MCF 10A (cell line): ENCODE data around the gene AGBL1. TPM values are rescaled to one million over a fixed set of nuclear protein-coding genes. Genes with fewer than 3 reads are reported as not detected.

Source experiments
- BruUV-seq: library from RNA; stranded (reverse); fragments of 400-500 nt; replicated peaks from 2 replicates; lab custom pipeline; 2021; lab: Mats Ljungman, UMichigan
- CTCF ChIA-PET: fragments of 300-600 bp; sonication (Branson Sonifier 250); formaldehyde crosslinking; extraction: SDS; loops from one replicate; lab custom pipeline; 2021; ENCODE audit warnings: antibody characterized with exemption, inconsistent platforms; lab: Yijun Ruan, JAX
- POLR2A ChIA-PET: fragments of 300-600, 350-650 bp; sonication (Branson Sonifier 250); formaldehyde crosslinking; extraction: SDS; loops from one replicate; lab custom pipeline; 2020; ENCODE audit warnings: antibody characterized with exemption, inconsistent platforms; lab: Yijun Ruan, JAX
- DNase-seq: peaks from one replicate; pipeline ENCODE4 v3.0.0-alpha.2; 2018; ENCODE audit not compliant: unreplicated experiment
- H3K27ac Mint-ChIP-seq: one replicate; pipeline ENCODE4 v1.8.0; 2022; ENCODE audit warnings: mild to moderate bottlenecking, low read depth, mixed read lengths; ENCODE audit not compliant: unreplicated experiment
- H3K27me3 Mint-ChIP-seq: one replicate; pipeline ENCODE4 v1.8.0; 2022; ENCODE audit warnings: mixed read lengths; ENCODE audit not compliant: insufficient read depth, unreplicated experiment
- H3K36me3 Mint-ChIP-seq: one replicate; pipeline ENCODE4 v1.8.0; 2022; ENCODE audit warnings: mild to moderate bottlenecking, moderate library complexity, mixed read lengths; ENCODE audit not compliant: insufficient read depth, unreplicated experiment
- H3K4me1 Mint-ChIP-seq: one replicate; pipeline ENCODE4 v1.8.0; 2022; ENCODE audit warnings: mixed read lengths; ENCODE audit not compliant: insufficient read depth, unreplicated experiment
- H3K4me3 Mint-ChIP-seq: one replicate; pipeline ENCODE4 v1.8.0; 2022; ENCODE audit warnings: mild to moderate bottlenecking, moderate library complexity, mixed read lengths; ENCODE audit not compliant: unreplicated experiment
- H3K9me3 Mint-ChIP-seq: one replicate; pipeline ENCODE4 v1.8.0; 2022; ENCODE audit warnings: mixed read lengths; ENCODE audit not compliant: unreplicated experiment
- CTCF ChIP-seq: fragments of 200-600 bp; IDR thresholded peaks from one replicate; pipeline ENCODE4 v1.8.0; 2022; ENCODE audit warnings: antibody characterized with exemption, mild to moderate bottlenecking; ENCODE audit not compliant: unreplicated experiment
- intact Hi-C: fragments of 100-400 bp; cut with micrococcal nuclease; formaldehyde crosslinking; loops from 2 replicates; pipeline ENCODE4 v1.14.1; 2022
- total RNA-seq: library from RNA; stranded (reverse); gene quantifications from 2 replicates; pipeline ENCODE4 v1.2.3, GENCODE V29; 2022

AGBL1 gene
- total RNA-seq, 1 experiment from 2014 or later: not detected

GRCh38 chr15:87031540-87032230, 952.0 kb downstream of the AGBL1 start:
- Mint-ChIP-seq H3K9me3 (no peaks in the 10 kb centered on the region), H3K36me3 (no peaks in the 10 kb centered on the region), H3K4me1 (peaks cover 20% of the 10 kb centered on the region), H3K27me3 (no peaks in the 10 kb centered on the region), H3K27ac (peak overlapping the region; percentile 83), H3K4me3 (peak overlapping the region; percentile 48)
- ChIA-PET POLR2A (interaction anchor here (0.5 to 0.7 kb wide), 5 partner anchors 33 to 1167 kb away, joined by 3 read pairs; no protein-coding TSS in a partner anchor), CTCF (interaction anchor here (0.5 to 2.2 kb wide), 11 partner anchors 13 to 1208 kb away, joined by 3 to 8 read pairs (median 3); no protein-coding TSS in a partner anchor)
- DNase-seq: peak; percentile 8
- intact Hi-C loops: loop anchor here (2.0 to 10.0 kb wide), 4 partner anchors 114 to 1167 kb away; no protein-coding TSS in a partner anchor
- BruUV-seq: no TSS peak
- no peak for TF ChIP-seq CTCF

- H3K4me3 Mint-ChIP-seq: peak overlapping the region; percentile 48
- intact Hi-C loops: loop anchor here (2.0 to 10.0 kb wide), 4 partner anchors 115 to 1167 kb away; no protein-coding TSS in a partner anchor
- no peaks in the 10 kb centered on the region for H3K9me3 Mint-ChIP-seq
- no peak for TF ChIP-seq CTCF
- no peaks in the 10 kb centered on the region for H3K27me3 Mint-ChIP-seq
- POLR2A ChIA-PET: interaction anchor here (0.6 to 0.7 kb wide), 4 partner anchors 99 to 1168 kb away, joined by 3 read pairs; no protein-coding TSS in a partner anchor
- no peak overlapping the region for H3K27ac Mint-ChIP-seq
- H3K4me1 Mint-ChIP-seq: peaks cover 20% of the 10 kb centered on the region
- H3K36me3 Mint-ChIP-seq: no peaks in the 10 kb centered on the region
- CTCF ChIA-PET: interaction anchor here (0.5 to 2.2 kb wide), 19 partner anchors 13 to 1673 kb away, joined by 3 to 8 read pairs (median 3); no protein-coding TSS in a partner anchor
- DNase-seq: peak; percentile 0
- no TSS peak for BruUV-seq
These were observed 952.6 kb downstream of the AGBL1 start for GRCh38 chr15:87032295-87032694.

GRCh38 chr15:87033056-87033455, 953.4 kb downstream of the AGBL1 start:
- ChIA-PET CTCF (interaction anchor here (0.6 to 2.2 kb wide), 10 partner anchors 12 to 1214 kb away, joined by 3 to 8 read pairs (median 4); no protein-coding TSS in a partner anchor), POLR2A (no interaction called here)
- H3K27me3 Mint-ChIP-seq: no peaks in the 10 kb centered on the region
- DNase-seq: peak; percentile 12
- intact Hi-C loops: loop anchor here (2.0 to 10.0 kb wide), 4 partner anchors 116 to 1168 kb away; no protein-coding TSS in a partner anchor
- no peaks in the 10 kb centered on the region for H3K36me3 Mint-ChIP-seq
- H3K4me3 Mint-ChIP-seq: no peak overlapping the region
- no TSS peak for BruUV-seq
- peak overlapping the region; percentile 64 for H3K27ac Mint-ChIP-seq
- peaks cover 20% of the 10 kb centered on the region for H3K4me1 Mint-ChIP-seq
- no peak for TF ChIP-seq CTCF
- H3K9me3 Mint-ChIP-seq: no peaks in the 10 kb centered on the region

- Mint-ChIP-seq H3K36me3 (no peaks in the 10 kb centered on the region), H3K9me3 (no peaks in the 10 kb centered on the region), H3K4me3 (no peak overlapping the region), H3K27ac (no peak overlapping the region), H3K27me3 (no peaks in the 10 kb centered on the region), H3K4me1 (peaks cover 20% of the 10 kb centered on the region)
- DNase-seq: no peak
- CTCF ChIA-PET: no interaction called here
- no peak for TF ChIP-seq CTCF
- BruUV-seq: no TSS peak
- intact Hi-C loops: loop anchor here (5.0 to 10.0 kb wide), 3 partner anchors 118 to 1170 kb away; no protein-coding TSS in a partner anchor
- POLR2A ChIA-PET: no interaction called here
These were observed 955.2 kb downstream of the AGBL1 start for GRCh38 chr15:87034886-87035285.
